Measurements from ENCODE around the gene MEGF9. TPM values are rescaled to one million over a fixed set of nuclear protein-coding genes. Genes with fewer than 3 reads are reported as not detected.

The MEGF9 gene
- total and polyA plus RNA-seq, 12 donors: 3.9 to 28.5 (median 19.7) TPM

GRCh38 chr9:120650352-120650751 lies 63.9 kb downstream of the MEGF9 start:
- Histone ChIP-seq H3K27me3 (no peaks in the 10 kb centered on the region), H3K36me3 (replicated peaks in 1 of 2) (no peaks in the 10 kb centered on the region), H3K4me1 (replicated peaks in 1 of 2) (no peaks in the 10 kb centered on the region), H3K4me3 (no peak overlapping the region), H3K9me3 (replicated peaks in 1 of 3) (peaks cover 0 to 5% (median 0%) of the 10 kb centered on the region in 3 donors), H3K27ac (no peak overlapping the region)
- TF ChIP-seq POLR2A (IDR thresholded peaks at IDR 0.05): no peak
- no peak for TF ChIP-seq CTCF (IDR thresholded peaks at IDR 0.05)
- no peak for DNase-seq
- intact Hi-C loops (cut with DNase I): no loop called here
- WGBS, 4 donors: 80 to 100% (median 89%) methylated on average over 1 of the region's 1 CpG

- Histone ChIP-seq H3K4me3 (no peak overlapping the region), H3K9me3 (replicated peaks in 1 of 3) (peaks cover 0 to 5% (median 0%) of the 10 kb centered on the region in 3 donors), H3K4me1 (replicated peaks in 1 of 2) (no peaks in the 10 kb centered on the region), H3K36me3 (replicated peaks in 1 of 2) (no peaks in the 10 kb centered on the region), H3K27ac (no peak overlapping the region), H3K27me3 (no peaks in the 10 kb centered on the region)
- no peak for DNase-seq
- TF ChIP-seq CTCF (IDR thresholded peaks at IDR 0.05) (no peak), POLR2A (IDR thresholded peaks at IDR 0.05) (no peak)
- intact Hi-C loops (cut with DNase I): no loop called here
- 78 to 86% (median 85%) methylated on average over 3 of the region's 3 CpGs for WGBS, 4 donors
Measured at GRCh38 chr9:120648581-120649197, 65.6 kb downstream of the MEGF9 start.

GRCh38 chr9:120646948-120647347 lies 67.3 kb downstream of the MEGF9 start:
- Histone ChIP-seq H3K36me3 (replicated peaks in 1 of 2) (no peaks in the 10 kb centered on the region), H3K27me3 (no peaks in the 10 kb centered on the region), H3K4me1 (replicated peaks in 1 of 2) (no peaks in the 10 kb centered on the region), H3K27ac (no peak overlapping the region), H3K4me3 (no peak overlapping the region), H3K9me3 (replicated peaks in 1 of 3) (peaks cover 0 to 5% (median 0%) of the 10 kb centered on the region in 3 donors)
- no peak for DNase-seq
- TF ChIP-seq POLR2A (IDR thresholded peaks at IDR 0.05): no peak
- no peak for TF ChIP-seq CTCF (IDR thresholded peaks at IDR 0.05)
- intact Hi-C loops (cut with DNase I): no loop called here
- WGBS, 4 donors: 94 to 95% (median 95%) methylated on average over 4 of the region's 4 CpGs

- Histone ChIP-seq H3K36me3 (replicated peaks in 1 of 2) (no peaks in the 10 kb centered on the region), H3K9me3 (replicated peaks in 1 of 3) (peaks cover 0 to 5% (median 0%) of the 10 kb centered on the region in 3 donors), H3K27ac (no peak overlapping the region), H3K4me3 (no peak overlapping the region), H3K4me1 (replicated peaks in 1 of 2) (no peaks in the 10 kb centered on the region), H3K27me3 (no peaks in the 10 kb centered on the region)
- intact Hi-C loops (cut with DNase I): no loop called here
- TF ChIP-seq POLR2A (IDR thresholded peaks at IDR 0.05): no peak
- DNase-seq: no peak
- 98 to 100% (median 100%) methylated on average over 1 of the region's 1 CpG for WGBS, 4 donors
Measured at GRCh38 chr9:120645760-120646159, 68.5 kb downstream of the MEGF9 start.

- Histone ChIP-seq H3K36me3 (replicated peaks in 1 of 2) (no peaks in the 10 kb centered on the region), H3K27ac (no peak overlapping the region), H3K27me3 (no peaks in the 10 kb centered on the region), H3K9me3 (replicated peaks in 1 of 3) (peaks cover 0 to 5% (median 0%) of the 10 kb centered on the region in 3 donors), H3K4me3 (no peak overlapping the region), H3K4me1 (replicated peaks in 1 of 2) (no peaks in the 10 kb centered on the region)
- TF ChIP-seq POLR2A (IDR thresholded peaks at IDR 0.05): no peak
- no peak for TF ChIP-seq CTCF (IDR thresholded peaks at IDR 0.05)
- no peak for DNase-seq
- intact Hi-C loops (cut with DNase I): no loop called here
Measured at GRCh38 chr9:120643061-120643460, 71.2 kb downstream of the MEGF9 start.

All from adrenal gland (tissue), 12 donors.